Naive thymus-derived CD4-positive, alpha-beta T cell (primary cell): ENCODE measurements around the gene CORO1C. TPM values are rescaled to one million over a fixed set of nuclear protein-coding genes. Genes with fewer than 3 reads are reported as not detected.
A peak's percentile ranks its signal among the peaks of the same experiment; 100 is the strongest.

Experiments
- ATAC-seq: fragments of 150-1000 bp; cut with Tn5 transposase; 2 replicates; pipeline ENCODE4 v1.10.0; 2021; ENCODE audit warnings: mild to moderate bottlenecking, moderate library complexity
- CTCF ChIA-PET: fragments of 350-600 bp; sonication (Branson Sonifier 250); formaldehyde crosslinking; loops from one replicate; lab custom pipeline; 2021; ENCODE audit warnings: antibody characterized with exemption; lab: Charles Lee
- POLR2A ChIA-PET: fragments of 350-600 bp; sonication (Branson Sonifier 250); formaldehyde crosslinking; loops from one replicate; lab custom pipeline; 2021; ENCODE audit warnings: antibody characterized with exemption, inconsistent platforms; lab: Charles Lee
- DNase-seq, 9 donors: peaks; one replicate each; pipeline versions ENCODE4 v3.0.0 to v3.0.0-alpha.2; 2020 to 2022; ENCODE audit warnings: mixed read lengths in 1 of 9
- H3K27ac ChIP-seq: one replicate; pipeline ENCODE4 v1.7.0; 2013; ENCODE audit warnings: mild to moderate bottlenecking, low read depth, low read length, moderate library complexity
- H3K27me3 ChIP-seq, 2 donors: one replicate each; pipeline ENCODE4 v1.7.0; 2013; ENCODE audit warnings: low read length in 2 of 2, mild to moderate bottlenecking in 2 of 2, moderate library complexity in 2 of 2; ENCODE audit not compliant: control insufficient read depth in 2 of 2, insufficient read depth in 2 of 2
- H3K36me3 ChIP-seq, 3 experiments: 1 replicate in 2 of 3; 2 replicates in 1 of 3; pipeline ENCODE4 v1.7.0; 2013; ENCODE audit warnings: low read length in 3 of 3, mild to moderate bottlenecking in 3 of 3, moderate library complexity in 1 of 3; ENCODE audit not compliant: insufficient read depth in 3 of 3, control insufficient read depth in 2 of 3
- H3K4me1 ChIP-seq, 2 donors: one replicate each; pipeline ENCODE4 v1.7.0; 2013; ENCODE audit warnings: low read length in 2 of 2, mild to moderate bottlenecking in 2 of 2, moderate library complexity in 1 of 2; ENCODE audit not compliant: control insufficient read depth in 2 of 2, insufficient read depth in 2 of 2
- H3K4me3 ChIP-seq: 2 replicates; pipeline ENCODE4 v1.7.0; 2013; ENCODE audit warnings: mild to moderate bottlenecking, low read length
- H3K9me3 ChIP-seq, 3 experiments: 1 replicate in 2 of 3; 2 replicates in 1 of 3; pipeline ENCODE4 v1.7.0; 2013; ENCODE audit warnings: low read length in 3 of 3; ENCODE audit not compliant: control insufficient read depth in 2 of 3
- H3K27ac Mint-ChIP-seq, 9 donors: one replicate each; pipeline ENCODE4 v1.8.0; 2020 to 2022; ENCODE audit warnings: mixed read lengths in 9 of 9, mild to moderate bottlenecking in 8 of 9, moderate library complexity in 5 of 9, inconsistent platforms in 2 of 9
- H3K27me3 Mint-ChIP-seq, 5 donors: one replicate each; pipeline ENCODE4 v1.8.0; 2021 to 2022; ENCODE audit warnings: mixed read lengths in 5 of 5, mild to moderate bottlenecking in 1 of 5
- H3K36me3 Mint-ChIP-seq, 5 donors: one replicate each; pipeline ENCODE4 v1.8.0; 2020 to 2022; ENCODE audit warnings: mixed read lengths in 5 of 5, mild to moderate bottlenecking in 3 of 5, inconsistent platforms in 1 of 5
- H3K4me1 Mint-ChIP-seq, 7 donors: one replicate each; pipeline ENCODE4 v1.8.0; 2020 to 2022; ENCODE audit warnings: mixed read lengths in 7 of 7, mild to moderate bottlenecking in 3 of 7, inconsistent platforms in 1 of 7
- H3K4me3 Mint-ChIP-seq, 10 donors: one replicate each; pipeline ENCODE4 v1.8.0; 2020 to 2022; ENCODE audit warnings: mild to moderate bottlenecking in 10 of 10, mixed read lengths in 10 of 10, moderate library complexity in 6 of 10, inconsistent platforms in 2 of 10
- H3K9me3 Mint-ChIP-seq, 11 donors: one replicate each; pipeline ENCODE4 v1.8.0; 2020 to 2022; ENCODE audit warnings: mixed read lengths in 11 of 11, mild to moderate bottlenecking in 4 of 11, inconsistent platforms in 1 of 11, moderate library complexity in 1 of 11
- intact Hi-C, 2 donors: fragments of 100-400 bp; cut with micrococcal nuclease; formaldehyde crosslinking; loops; one replicate each; pipeline ENCODE4 v1.15.1; 2023
- polyA plus RNA-seq, 2 donors: library from polyadenylated mRNA; unstranded; fragments of 300-500 nt; fragmentation: Illumina TruSeq; gene quantifications; one replicate each; pipeline ENCODE4 v1.2.3, GENCODE V29; 2021
- total RNA-seq, 6 experiments: library from RNA in 5 of 6; stranded (reverse) in 5 of 6; gene quantifications; 1 replicate in 5 of 6; 2 replicates in 1 of 6; pipeline ENCODE4 v1.2.3 and lab custom pipeline; 2021 to 2026

CORO1C gene
- total and polyA plus RNA-seq, 7 experiments from 2014 or later, result 2.5 to 71.8 (median 8.9) TPM

- intact Hi-C loops, result no loop called here
- ATAC-seq (no peak), DNase-seq (no peak)
- no peaks in the 10 kb centered on the region for H3K9me3 ChIP-seq
- POLR2A ChIA-PET, result interaction anchor here (1.0 kb wide), 1 partner anchor 129 kb away, joined by 4 read pairs; the partner anchor contains the start of gene SSH1
- Mint-ChIP-seq H3K4me3 (peak overlapping the region in 1 of 10 donors; percentile 81), H3K27ac (peak overlapping the region in 1 of 9 donors; percentile 26), H3K9me3 (no peaks in the 10 kb centered on the region), H3K27me3 (peaks cover 0 to 9% (median 0%) of the 10 kb centered on the region in 5 donors), H3K36me3 (peaks cover 0 to 3% (median 0%) of the 10 kb centered on the region in 5 donors), H3K4me1 (peaks cover 9 to 55% (median 26%) of the 10 kb centered on the region in 7 donors)
- CTCF ChIA-PET, result no interaction called here
- H3K4me1 ChIP-seq, result peaks cover 4 to 6% of the 10 kb centered on the region in 2 donors
- H3K36me3 ChIP-seq, result peaks cover 0 to 3% (median 0%) of the 10 kb centered on the region in 3 experiments
- H3K27ac ChIP-seq, result no peak overlapping the region
- H3K27me3 ChIP-seq, result no peaks in the 10 kb centered on the region
- no peak overlapping the region for H3K4me3 ChIP-seq
Observed at GRCh38 chr12:108728820-108729611, 2.3 kb downstream of the CORO1C start.

GRCh38 chr12:108727868-108728735 is 3.2 kb downstream of the CORO1C start:
- peaks cover 4 to 6% of the 10 kb centered on the region in 2 donors for H3K4me1 ChIP-seq
- no peak overlapping the region for H3K27ac Mint-ChIP-seq
- H3K27me3 Mint-ChIP-seq, result peaks cover 0 to 9% (median 0%) of the 10 kb centered on the region in 5 donors
- H3K27ac ChIP-seq, result no peak overlapping the region
- no peaks in the 10 kb centered on the region for H3K9me3 ChIP-seq
- no peak overlapping the region for H3K4me3 ChIP-seq
- H3K4me1 Mint-ChIP-seq, result peaks cover 9 to 64% (median 25%) of the 10 kb centered on the region in 7 donors
- peaks cover 0 to 3% (median 0%) of the 10 kb centered on the region in 5 donors for H3K36me3 Mint-ChIP-seq
- no peak for ATAC-seq
- POLR2A ChIA-PET, result interaction anchor here (1.0 kb wide), 1 partner anchor 130 kb away, joined by 4 read pairs; the partner anchor contains the start of gene SSH1
- CTCF ChIA-PET, result interaction anchor here (0.6 kb wide), 1 partner anchor 65 kb away, joined by 3 read pairs; no protein-coding TSS in a partner anchor
- peaks cover 0 to 3% (median 0%) of the 10 kb centered on the region in 3 experiments for H3K36me3 ChIP-seq
- no peaks in the 10 kb centered on the region for H3K9me3 Mint-ChIP-seq
- intact Hi-C loops, result no loop called here
- no peaks in the 10 kb centered on the region for H3K27me3 ChIP-seq
- no peak for DNase-seq
- no peak overlapping the region for H3K4me3 Mint-ChIP-seq

- H3K27ac ChIP-seq, result no peak overlapping the region
- peaks cover 0 to 3% (median 0%) of the 10 kb centered on the region in 3 experiments for H3K36me3 ChIP-seq
- H3K36me3 Mint-ChIP-seq, result peaks cover 0 to 3% (median 0%) of the 10 kb centered on the region in 5 donors
- ChIA-PET CTCF (interaction anchor here (0.6 kb wide), 1 partner anchor 28 kb away, joined by 5 read pairs; no protein-coding TSS in a partner anchor), POLR2A (no interaction called here)
- intact Hi-C loops, result no loop called here
- no peak overlapping the region for H3K4me3 Mint-ChIP-seq
- no peak overlapping the region for H3K27ac Mint-ChIP-seq
- H3K27me3 ChIP-seq, result no peaks in the 10 kb centered on the region
- no peaks in the 10 kb centered on the region for H3K9me3 ChIP-seq
- DNase-seq, result no peak
- peaks cover 2 to 6% of the 10 kb centered on the region in 2 donors for H3K4me1 ChIP-seq
- no peaks in the 10 kb centered on the region for H3K9me3 Mint-ChIP-seq
- H3K4me3 ChIP-seq, result no peak overlapping the region
- peaks cover 9 to 61% (median 25%) of the 10 kb centered on the region in 7 donors for H3K4me1 Mint-ChIP-seq
- ATAC-seq, result no peak
- H3K27me3 Mint-ChIP-seq, result peaks cover 0 to 11% (median 0%) of the 10 kb centered on the region in 5 donors
Observed at GRCh38 chr12:108727161-108727560, 4.2 kb downstream of the CORO1C start.

GRCh38 chr12:108724890-108725151 is 6.5 kb downstream of the CORO1C start:
- Histone ChIP-seq H3K4me1 (peaks cover 0 to under 1% of the 10 kb centered on the region in 2 donors), H3K36me3 (no peaks in the 10 kb centered on the region), H3K9me3 (no peaks in the 10 kb centered on the region), H3K27me3 (no peaks in the 10 kb centered on the region), H3K4me3 (no peak overlapping the region), H3K27ac (no peak overlapping the region)
- no peak overlapping the region for H3K4me3 Mint-ChIP-seq
- intact Hi-C loops, result no loop called here
- peaks cover 0 to 11% (median 0%) of the 10 kb centered on the region in 5 donors for H3K27me3 Mint-ChIP-seq
- ChIA-PET POLR2A (no interaction called here), CTCF (interaction anchor here (0.6 kb wide), 1 partner anchor 21 kb away, joined by 3 read pairs; no protein-coding TSS in a partner anchor)
- peaks cover 0 to 3% (median 0%) of the 10 kb centered on the region in 5 donors for H3K36me3 Mint-ChIP-seq
- no peaks in the 10 kb centered on the region for H3K9me3 Mint-ChIP-seq
- peak overlapping the region in 1 of 9 donors; percentile 53 for H3K27ac Mint-ChIP-seq
- peaks cover 9 to 47% (median 19%) of the 10 kb centered on the region in 7 donors for H3K4me1 Mint-ChIP-seq
- DNase-seq (no peak), ATAC-seq (no peak)

- H3K9me3 ChIP-seq, result no peaks in the 10 kb centered on the region
- H3K4me1 ChIP-seq, result no peaks in the 10 kb centered on the region
- Mint-ChIP-seq H3K27me3 (peaks cover 0 to 7% (median 0%) of the 10 kb centered on the region in 5 donors), H3K9me3 (no peaks in the 10 kb centered on the region), H3K4me3 (no peak overlapping the region), H3K36me3 (peaks cover 0 to 3% (median 0%) of the 10 kb centered on the region in 5 donors), H3K27ac (peak overlapping the region in 2 of 9 donors; percentile 24 to 59), H3K4me1 (peaks cover 9 to 42% (median 15%) of the 10 kb centered on the region in 7 donors)
- ChIA-PET POLR2A (no interaction called here), CTCF (interaction anchor here (0.6 kb wide), 1 partner anchor 21 kb away, joined by 3 read pairs; no protein-coding TSS in a partner anchor)
- H3K4me3 ChIP-seq, result no peak overlapping the region
- H3K27ac ChIP-seq, result no peak overlapping the region
- intact Hi-C loops, result no loop called here
- no peaks in the 10 kb centered on the region for H3K27me3 ChIP-seq
- no peak for DNase-seq
- H3K36me3 ChIP-seq, result no peaks in the 10 kb centered on the region
- ATAC-seq, result peak; percentile 78
Observed at GRCh38 chr12:108724054-108724889, 7.0 kb downstream of the CORO1C start.
